LNCaP clone FGC (cell line): ENCODE measurements around the gene WFIKKN1.

Experiments
- DNase-seq: peaks from one replicate; pipeline ENCODE4 v3.0.0-alpha.2; 2011; ENCODE audit warnings: low read depth
- H3K4me3 ChIP-seq: 2 replicates; pipeline ENCODE4 v1.5.1; 2011; ENCODE audit warnings: mild to moderate bottlenecking, low read depth, low read length, control low read depth
- CTCF ChIP-seq: IDR thresholded peaks from 2 replicates; pipeline ENCODE4 v1.5.1; 2012; ENCODE audit warnings: mild to moderate bottlenecking; ENCODE audit not compliant: control insufficient read depth, insufficient read depth; ENCODE audit errors: extremely low read depth

WFIKKN1 gene

DNA sequence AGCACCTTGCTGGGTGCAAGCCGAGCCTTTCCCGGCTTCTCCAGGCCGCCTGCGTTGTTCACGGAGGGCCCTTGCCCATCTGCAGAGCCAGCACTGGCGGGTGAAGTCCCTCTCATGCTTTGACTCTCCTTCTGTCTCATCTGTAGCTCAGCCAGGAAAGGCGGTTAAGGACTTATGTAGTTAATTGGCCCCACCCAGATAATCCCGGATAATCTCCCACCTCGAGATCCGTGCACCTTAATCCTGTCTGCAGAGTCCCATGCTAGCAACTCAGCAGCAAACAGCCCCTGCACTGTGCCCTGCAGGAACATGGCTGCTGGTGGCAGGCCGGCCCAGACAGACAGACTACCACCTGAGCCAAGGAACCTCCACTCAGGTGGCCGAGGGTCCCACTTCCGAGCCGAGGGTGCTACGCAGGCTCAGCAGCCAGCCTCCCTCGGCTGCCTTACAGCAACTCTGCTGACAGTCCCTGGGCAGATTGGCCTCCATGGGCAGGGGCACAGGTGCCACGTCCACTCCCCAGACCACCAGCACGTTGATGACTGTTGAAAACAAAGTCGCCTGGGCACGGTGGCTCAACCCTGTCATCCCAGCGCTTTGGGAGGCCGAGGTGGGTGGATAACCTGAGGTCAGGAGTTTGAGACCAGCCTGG lies 24.0 kb upstream of the WFIKKN1 start:
- no peak for TF ChIP-seq CTCF
- H3K4me3 ChIP-seq = no peak overlapping the region

DNA sequence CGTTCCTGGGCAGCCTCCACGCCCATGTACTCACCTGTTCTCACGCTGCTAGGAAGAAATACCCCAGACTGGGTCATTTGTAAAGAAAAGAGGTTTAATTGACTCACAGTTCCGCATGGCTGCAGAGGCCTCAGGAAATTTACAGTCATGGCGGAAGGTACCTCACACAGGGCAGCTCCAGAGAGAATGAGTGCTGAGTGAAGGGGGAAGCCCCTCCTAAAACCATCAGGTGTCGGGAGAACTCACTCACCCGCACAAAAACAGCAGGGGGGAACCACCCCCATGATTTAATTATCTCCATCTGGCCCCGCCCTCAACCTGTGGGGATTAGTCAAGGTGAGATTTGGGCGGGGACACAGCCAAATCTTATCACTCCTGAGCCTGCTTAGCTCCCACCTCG lies 22.8 kb upstream of the WFIKKN1 start:
- H3K4me3 ChIP-seq = no peak overlapping the region
- DNase-seq = no peak
- TF ChIP-seq CTCF = no peak

More for the DNA sequence above, 24.0 kb upstream of the WFIKKN1 start:
- no peak for DNase-seq

GRCh38 chr16:609316-609715 lies 21.5 kb upstream of the WFIKKN1 start:
- no peak for TF ChIP-seq CTCF
- H3K4me3 ChIP-seq = no peak overlapping the region
- DNase-seq = no peak

DNA sequence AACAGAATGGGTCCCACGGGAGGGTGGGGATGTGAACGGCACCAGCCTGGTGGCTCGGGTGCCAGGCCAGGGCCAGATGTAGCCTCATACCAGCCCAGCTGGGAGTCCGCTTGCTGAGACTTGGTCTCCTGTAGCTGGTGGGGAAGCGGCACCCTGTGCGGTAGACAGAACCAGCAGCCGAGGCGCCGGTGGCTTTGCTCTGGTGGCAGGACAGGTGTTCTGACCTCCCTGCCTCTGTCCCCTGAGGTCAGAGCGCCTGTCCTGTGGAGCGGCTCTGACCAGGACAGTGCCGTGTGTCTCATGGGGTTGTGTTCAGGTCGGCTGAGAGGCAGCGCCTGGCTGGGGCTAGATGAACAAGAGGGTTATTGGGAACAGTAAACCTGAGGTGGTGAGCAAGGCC lies 20.8 kb upstream of the WFIKKN1 start:
- H3K4me3 ChIP-seq = no peak overlapping the region
- DNase-seq = no peak
- no peak for TF ChIP-seq CTCF

DNA sequence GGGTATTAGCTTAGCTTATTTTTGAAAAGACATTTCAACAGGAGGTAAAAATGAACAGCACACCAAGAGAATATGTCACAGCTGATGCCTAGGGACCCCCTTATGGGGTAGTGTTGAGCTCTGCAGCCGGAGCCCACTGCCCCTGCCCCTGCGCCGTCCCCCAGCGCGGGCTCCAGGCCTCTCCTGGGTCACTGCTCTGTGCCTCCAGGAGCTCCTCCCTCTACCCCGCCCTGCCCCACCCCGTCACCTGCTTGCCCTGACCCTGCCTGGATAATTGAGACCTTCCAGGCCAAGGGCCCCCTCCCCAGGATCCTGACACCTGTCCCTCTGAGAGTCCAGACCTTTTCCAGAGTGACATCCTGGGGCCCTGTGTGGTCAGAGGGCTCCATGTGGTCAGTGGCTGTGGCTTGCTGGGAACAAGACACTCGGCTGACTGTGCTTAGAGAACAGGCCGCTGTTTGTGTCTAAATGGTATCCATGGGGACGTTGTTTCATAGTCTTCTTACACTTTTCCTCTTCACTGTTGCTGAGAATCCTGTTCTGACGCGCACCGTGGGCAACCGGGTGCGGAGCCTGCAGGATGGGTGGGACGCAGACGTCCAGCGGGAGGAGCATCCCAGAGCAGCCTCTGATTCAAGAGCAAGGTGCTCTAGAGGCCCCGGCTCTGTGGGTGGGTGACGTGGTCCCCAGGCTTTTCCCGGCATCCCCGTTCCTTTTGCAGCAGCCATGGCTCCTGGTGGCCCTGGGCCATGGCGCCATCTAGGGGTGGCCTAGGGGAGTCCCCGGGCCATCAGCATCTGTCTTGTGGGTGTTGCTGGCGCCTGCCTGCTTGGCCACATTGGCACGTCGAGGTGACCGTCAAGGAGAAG lies 20.0 kb upstream of the WFIKKN1 start:
- TF ChIP-seq CTCF = peak; percentile 34; the same call in 1 of the 2 replicates
- no peak for DNase-seq
- no peak overlapping the region for H3K4me3 ChIP-seq

DNA sequence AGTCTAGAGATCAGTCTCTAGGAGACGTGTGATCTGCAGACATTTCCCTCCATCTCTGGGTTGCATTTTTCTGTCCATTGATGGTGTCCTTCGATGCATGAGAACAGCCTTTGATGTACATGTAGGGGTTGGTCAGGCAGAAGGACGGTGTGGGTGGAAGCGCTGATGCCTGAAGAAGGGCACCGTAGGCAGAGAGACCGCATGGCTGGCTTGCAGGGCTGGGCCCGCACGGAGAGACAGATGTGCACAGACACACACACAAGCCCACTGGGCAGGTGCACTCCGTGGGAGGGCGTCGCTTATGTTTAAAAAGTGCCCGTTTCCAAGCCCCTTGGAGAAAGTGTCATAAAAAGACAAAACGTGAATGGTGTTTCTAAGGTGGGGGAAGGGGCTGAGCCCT lies 15.7 kb upstream of the WFIKKN1 start:
- TF ChIP-seq CTCF = no peak

More for the DNA sequence above, 15.7 kb upstream of the WFIKKN1 start:
- DNase-seq = no peak
- H3K4me3 ChIP-seq = no peak overlapping the region
